Esophagus squamous epithelium (tissue), 5 donors: ENCODE data around the gene C1orf94. TPM values are rescaled to one million over a fixed set of nuclear protein-coding genes. Genes with fewer than 3 reads are reported as not detected.

Experiments
- DNase-seq: peaks from one replicate; lab custom pipeline; 2025; lab: John Stamatoyannopoulos, UW
- H3K27ac ChIP-seq, 4 donors: fragments of 200-600 bp; sonication (generic); one replicate each; pipeline ENCODE4 v1.5.1; 2016 to 2019; ENCODE audit warnings: mild to moderate bottlenecking in 1 of 4
- H3K27me3 ChIP-seq, 4 donors: fragments of 200-600 bp; sonication (generic); 1 replicate in 3 of 4; 2 replicates in 1 of 4; pipeline versions ENCODE4 v1.5.1 to v1.6.0; 2017 to 2021; ENCODE audit warnings: antibody characterized with exemption in 1 of 4
- H3K36me3 ChIP-seq, 3 donors: fragments of 200-600 bp; sonication (generic); one replicate each; pipeline ENCODE4 v1.5.1; 2016 to 2019
- H3K4me1 ChIP-seq, 3 donors: fragments of 200-600 bp; sonication (generic); one replicate each; pipeline ENCODE4 v1.5.1; 2017 to 2019
- H3K4me3 ChIP-seq, 4 donors: fragments of 200-600 bp; sonication (generic); 1 replicate in 3 of 4; 2 replicates in 1 of 4; pipeline ENCODE4 v1.5.1; 2016 to 2019; ENCODE audit warnings: mild to moderate bottlenecking in 2 of 4, moderate library complexity in 1 of 4
- H3K9me3 ChIP-seq, 3 donors: fragments of 200-600 bp; sonication (generic); one replicate each; pipeline ENCODE4 v1.5.1; 2016 to 2019
- CTCF ChIP-seq, 6 experiments: fragments of 450-650 bp in 4 of 6; fragments of 200-600 bp in 2 of 6; sonication (generic) in 2 of 6; IDR thresholded peaks; one replicate each; pipeline ENCODE4 v1.5.1; 2016 to 2019; ENCODE audit warnings: antibody characterized with exemption in 6 of 6, mild to moderate bottlenecking in 4 of 6, moderate library complexity in 4 of 6
- POLR2A ChIP-seq, 4 donors: fragments of 450-650 bp; IDR thresholded peaks; one replicate each; pipeline ENCODE4 v1.6.1; 2017; ENCODE audit warnings: antibody characterized with exemption in 4 of 4, mild to moderate bottlenecking in 4 of 4, moderate library complexity in 3 of 4
- WGBS, 2 donors: methylation state at CpG; one replicate each; pipeline ENCODE4 v1.1.5; 2018; 5-methylcytosine and 5-hydroxymethylcytosine counted together
- intact Hi-C: fragments of 100-400 bp; cut with DNase I; formaldehyde crosslinking; loops from one replicate; pipeline ENCODE4 v1.15.0; 2022
- total RNA-seq, 4 donors: library from RNA; depleted of rRNA; stranded (reverse); fragments of >200 nt; gene quantifications; one replicate each; pipeline ENCODE4 v1.1.0, GENCODE V29; 2016
- donor health status: DM: yes; HTN: yes; CAD: no.

The C1orf94 gene
- total RNA-seq, 4 donors from 2014 or later: not detected

- no peaks in the 10 kb centered on the region for H3K4me1 ChIP-seq
- no peaks in the 10 kb centered on the region for H3K36me3 ChIP-seq
- H3K27ac ChIP-seq: no peak overlapping the region
- intact Hi-C loops: no loop called here
- H3K4me3 ChIP-seq: no peak overlapping the region
- no peak for DNase-seq
- H3K27me3 ChIP-seq: peaks cover 0 to 34% (median 0%) of the 10 kb centered on the region in 4 donors
- 76 to 82% methylated on average over 5 of the region's 5 CpGs for WGBS, 2 donors
- TF ChIP-seq POLR2A (IDR thresholded peaks at IDR 0.05): no peak
- TF ChIP-seq CTCF (IDR thresholded peaks at IDR 0.05): no peak
- no peaks in the 10 kb centered on the region for H3K9me3 ChIP-seq
Observed at GRCh38 chr1:34130306-34130705, 46.4 kb upstream of the C1orf94 start.

GRCh38 chr1:34131396-34132160 lies 45.1 kb upstream of the C1orf94 start:
- Histone ChIP-seq H3K4me1 (no peaks in the 10 kb centered on the region), H3K36me3 (no peaks in the 10 kb centered on the region), H3K27me3 (peaks cover 0 to 24% (median 0%) of the 10 kb centered on the region in 4 donors), H3K27ac (no peak overlapping the region), H3K9me3 (no peaks in the 10 kb centered on the region), H3K4me3 (no peak overlapping the region)
- TF ChIP-seq POLR2A (IDR thresholded peaks at IDR 0.05) (no peak), CTCF (IDR thresholded peaks at IDR 0.05) (no peak)
- intact Hi-C loops: no loop called here
- WGBS, 2 donors: 95% methylated on average over 3 of the region's 3 CpGs; no CpG with 5 or more reads in 1 of the 2 donors
- DNase-seq: no peak

GRCh38 chr1:34132161-34132420 lies 44.6 kb upstream of the C1orf94 start:
- Histone ChIP-seq H3K27me3 (peaks cover 0 to 18% (median 0%) of the 10 kb centered on the region in 4 donors), H3K9me3 (no peaks in the 10 kb centered on the region), H3K4me3 (no peak overlapping the region), H3K27ac (no peak overlapping the region), H3K4me1 (no peaks in the 10 kb centered on the region), H3K36me3 (no peaks in the 10 kb centered on the region)
- intact Hi-C loops: no loop called here
- no peak for DNase-seq
- whole genome bisulfite sequencing, 2 donors: 76 to 90% methylated on average over 2 to 4 of the region's 4 CpGs
- no peak for TF ChIP-seq POLR2A (IDR thresholded peaks at IDR 0.05)
- TF ChIP-seq CTCF (IDR thresholded peaks at IDR 0.05): no peak

- TF ChIP-seq POLR2A (IDR thresholded peaks at IDR 0.05) (no peak), CTCF (IDR thresholded peaks at IDR 0.05) (no peak)
- no peak for DNase-seq
- H3K27me3 ChIP-seq: no peaks in the 10 kb centered on the region
- H3K36me3 ChIP-seq: no peaks in the 10 kb centered on the region
- H3K4me3 ChIP-seq: no peak overlapping the region
- no peaks in the 10 kb centered on the region for H3K9me3 ChIP-seq
- intact Hi-C loops: no loop called here
- 44 to 66% methylated on average over 1 to 2 of the region's 3 CpGs for WGBS, 2 donors
- H3K27ac ChIP-seq: no peak overlapping the region
- no peaks in the 10 kb centered on the region for H3K4me1 ChIP-seq
Observed at GRCh38 chr1:34137411-34137810, 39.3 kb upstream of the C1orf94 start.

GRCh38 chr1:34140011-34140676 lies 36.6 kb upstream of the C1orf94 start:
- Histone ChIP-seq H3K27me3 (peaks cover 0 to 9% (median 0%) of the 10 kb centered on the region in 4 donors), H3K27ac (no peak overlapping the region), H3K4me1 (no peaks in the 10 kb centered on the region), H3K36me3 (no peaks in the 10 kb centered on the region), H3K9me3 (no peaks in the 10 kb centered on the region), H3K4me3 (no peak overlapping the region)
- WGBS, 2 donors: 55 to 63% methylated on average over 5 to 7 of the region's 7 CpGs
- intact Hi-C loops: no loop called here
- DNase-seq: no peak
- no peak for TF ChIP-seq CTCF (IDR thresholded peaks at IDR 0.05)
- no peak for TF ChIP-seq POLR2A (IDR thresholded peaks at IDR 0.05)
